GM18499 (cell line): ENCODE results near the gene SHC2.

Experiments
- ATAC-seq: cut with Tn5 transposase; IDR thresholded peaks from one replicate; pipeline ENCODE4 v1.9.1; 2021; ENCODE audit warnings: moderate number of reproducible peaks; ENCODE audit not compliant: insufficient read depth, unreplicated experiment

The SHC2 gene

GRCh38 chr19:409516-410242, 51.2 kb downstream of the SHC2 start:
- ATAC-seq: no peak

- no peak for ATAC-seq
Observed at GRCh38 chr19:408902-409515, 51.8 kb downstream of the SHC2 start, which contains the start of gene C2CD4C. Gene C2CD4C, minus strand, starts transcription at chr19:409147. Its CDS starts 786 bp downstream, at chr19:408361.

GRCh38 chr19:408441-408901, 52.4 kb downstream of the SHC2 start:
- ATAC-seq: no peak

GRCh38 chr19:407511-408440, 53.1 kb downstream of the SHC2 start:
- ATAC-seq: no peak

- ATAC-seq: no peak
Observed at GRCh38 chr19:406971-407510, 53.8 kb downstream of the SHC2 start.

GRCh38 chr19:406135-406781, 54.6 kb downstream of the SHC2 start:
- no peak for ATAC-seq

- no peak for ATAC-seq
Observed at GRCh38 chr19:405121-405965, 55.5 kb downstream of the SHC2 start.

- no peak for ATAC-seq
Observed at GRCh38 chr19:403221-404027, 57.4 kb downstream of the SHC2 start.

- no peak for ATAC-seq
Observed at GRCh38 chr19:402786-403185, 58.0 kb downstream of the SHC2 start.

GRCh38 chr19:401866-402511, 58.8 kb downstream of the SHC2 start:
- no peak for ATAC-seq

GRCh38 chr19:400976-401865, 59.6 kb downstream of the SHC2 start:
- ATAC-seq: no peak

- ATAC-seq: no peak
Observed at GRCh38 chr19:399370-399769, 61.5 kb downstream of the SHC2 start.

- no peak for ATAC-seq
Observed at GRCh38 chr19:398719-399118, 62.1 kb downstream of the SHC2 start.

GRCh38 chr19:397941-398706, 62.7 kb downstream of the SHC2 start:
- ATAC-seq: no peak

GRCh38 chr19:397321-397720, 63.5 kb downstream of the SHC2 start:
- ATAC-seq: no peak

GRCh38 chr19:395467-395866, 65.4 kb downstream of the SHC2 start:
- ATAC-seq: no peak
